RWPE2 (cell line): ENCODE results near the gene TBC1D9B.

Experiments
- ATAC-seq: fragments of 200-7000 bp; cut with Tn5 transposase; 3 replicates; pipeline ENCODE4 v1.9.1; 2021; ENCODE audit warnings: low read depth
- DNase-seq: peaks from one replicate; pipeline ENCODE4 v3.0.0-alpha.2; 2020; ENCODE audit warnings: low spot score
- H3K27ac ChIP-seq: fragments of 450-650 bp; 2 replicates; pipeline ENCODE4 v1.5.1; 2017; ENCODE audit warnings: mild to moderate bottlenecking; ENCODE audit not compliant: poor library complexity, severe bottlenecking
- H3K27me3 ChIP-seq: fragments of 250-450 bp; sonication (Bioruptor Pico); 2 replicates; pipeline ENCODE4 v1.5.1; 2021; ENCODE audit warnings: mild to moderate bottlenecking, moderate library complexity; ENCODE audit not compliant: insufficient read depth, poor library complexity, severe bottlenecking
- H3K36me3 ChIP-seq: fragments of 250-450 bp; sonication (Bioruptor Pico); 2 replicates; pipeline ENCODE4 v1.5.1; 2020; ENCODE audit warnings: low read depth, mild to moderate bottlenecking, moderate library complexity
- H3K4me1 ChIP-seq: fragments of 250-450 bp; sonication (Bioruptor Pico); 2 replicates; pipeline ENCODE4 v1.5.1; 2021; ENCODE audit warnings: mild to moderate bottlenecking, moderate library complexity; ENCODE audit not compliant: insufficient read depth, poor library complexity, severe bottlenecking
- H3K4me3 ChIP-seq: fragments of 250-450 bp; sonication (Bioruptor Pico); 2 replicates; pipeline ENCODE4 v1.5.1; 2021; ENCODE audit warnings: mild to moderate bottlenecking, moderate library complexity; ENCODE audit not compliant: severe bottlenecking
- H3K9me3 ChIP-seq: fragments of 250-450 bp; sonication (Bioruptor Pico); 2 replicates; pipeline ENCODE4 v1.5.1; 2021; ENCODE audit warnings: mild to moderate bottlenecking, moderate library complexity; ENCODE audit not compliant: severe bottlenecking
- TF ChIP-seq, protein P1 (sequence below): fragments of 450-650 bp; IDR thresholded peaks from one replicate; pipeline ENCODE4 v1.5.1; 2017; ENCODE audit warnings: mild to moderate bottlenecking, moderate library complexity; ENCODE audit not compliant: poor library complexity, severe bottlenecking

Gene TBC1D9B

DNA sequence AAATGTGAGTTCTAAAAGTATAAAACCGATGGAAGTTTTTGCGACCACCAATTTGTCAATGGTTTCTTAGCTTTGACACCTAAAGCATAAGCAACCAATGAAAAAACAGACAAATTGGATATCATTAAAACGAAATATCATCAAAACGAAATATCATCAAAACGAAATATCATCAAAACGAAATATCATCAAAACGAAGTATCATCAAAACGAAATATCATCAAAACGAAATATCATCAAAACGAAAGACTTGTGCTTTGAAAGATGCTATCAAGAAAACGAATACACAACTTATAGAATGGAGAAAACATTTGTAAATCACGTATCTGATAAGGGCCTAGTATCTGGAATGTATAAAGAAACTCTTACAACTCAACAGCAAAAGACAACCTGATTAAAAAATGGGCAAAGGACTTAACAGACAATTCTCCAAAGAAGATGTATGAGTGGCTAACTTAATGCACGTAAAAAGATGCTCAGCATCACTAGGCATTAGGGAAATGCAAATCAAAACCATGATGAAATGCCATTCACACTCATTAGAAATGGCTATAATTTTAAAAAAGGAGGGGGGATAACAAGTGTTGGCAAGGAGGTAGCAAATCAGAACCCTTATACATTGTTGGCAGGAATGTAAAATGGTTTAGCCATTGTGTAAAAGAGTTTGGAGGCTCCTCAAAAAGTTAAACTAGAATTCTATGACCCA is 29.4 kb upstream of the TBC1D9B start:
- TF ChIP-seq, protein P1, sequence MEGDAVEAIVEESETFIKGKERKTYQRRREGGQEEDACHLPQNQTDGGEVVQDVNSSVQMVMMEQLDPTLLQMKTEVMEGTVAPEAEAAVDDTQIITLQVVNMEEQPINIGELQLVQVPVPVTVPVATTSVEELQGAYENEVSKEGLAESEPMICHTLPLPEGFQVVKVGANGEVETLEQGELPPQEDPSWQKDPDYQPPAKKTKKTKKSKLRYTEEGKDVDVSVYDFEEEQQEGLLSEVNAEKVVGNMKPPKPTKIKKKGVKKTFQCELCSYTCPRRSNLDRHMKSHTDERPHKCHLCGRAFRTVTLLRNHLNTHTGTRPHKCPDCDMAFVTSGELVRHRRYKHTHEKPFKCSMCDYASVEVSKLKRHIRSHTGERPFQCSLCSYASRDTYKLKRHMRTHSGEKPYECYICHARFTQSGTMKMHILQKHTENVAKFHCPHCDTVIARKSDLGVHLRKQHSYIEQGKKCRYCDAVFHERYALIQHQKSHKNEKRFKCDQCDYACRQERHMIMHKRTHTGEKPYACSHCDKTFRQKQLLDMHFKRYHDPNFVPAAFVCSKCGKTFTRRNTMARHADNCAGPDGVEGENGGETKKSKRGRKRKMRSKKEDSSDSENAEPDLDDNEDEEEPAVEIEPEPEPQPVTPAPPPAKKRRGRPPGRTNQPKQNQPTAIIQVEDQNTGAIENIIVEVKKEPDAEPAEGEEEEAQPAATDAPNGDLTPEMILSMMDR, result no peak
- Histone ChIP-seq H3K9me3 (no peaks in the 10 kb centered on the region), H3K4me1 (no peaks in the 10 kb centered on the region), H3K27ac (no peak overlapping the region), H3K4me3 (no peak overlapping the region), H3K27me3 (peaks cover 4% of the 10 kb centered on the region), H3K36me3 (no peaks in the 10 kb centered on the region)
- DNase-seq (no peak), ATAC-seq (no peak)

DNA sequence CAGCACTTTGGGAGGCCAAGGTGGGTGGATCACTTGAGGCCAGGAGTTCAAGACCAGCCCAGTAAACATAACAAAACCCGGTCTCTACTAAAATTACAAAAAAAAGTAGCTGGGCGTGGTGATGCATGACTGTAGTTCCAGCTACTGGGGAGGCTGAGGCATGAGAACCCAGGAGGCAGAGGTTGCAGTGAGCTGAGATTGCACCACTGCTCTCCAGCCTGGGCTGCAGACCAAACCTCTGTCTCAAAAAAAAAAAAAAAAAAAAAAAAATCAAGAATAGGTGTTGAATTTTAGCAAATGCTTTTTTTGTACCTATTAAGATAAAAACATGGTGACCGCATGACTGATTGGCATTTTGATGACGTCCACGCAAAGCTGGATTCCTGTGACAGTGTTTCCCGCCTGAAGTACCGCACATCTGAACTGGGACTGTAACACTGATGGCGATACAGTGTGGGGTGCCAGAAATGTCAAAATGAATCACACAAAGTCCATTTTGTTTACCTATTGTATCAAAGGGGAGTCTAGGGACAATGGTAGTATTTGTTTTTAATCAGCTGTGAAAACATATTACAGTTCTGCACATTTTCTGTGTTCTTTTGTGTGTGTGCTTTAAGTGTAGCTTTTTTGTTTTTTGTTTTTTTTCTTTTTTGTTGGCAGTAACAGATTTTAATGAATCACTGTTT is 23.2 kb upstream of the TBC1D9B start:
- Histone ChIP-seq H3K9me3 (no peaks in the 10 kb centered on the region), H3K36me3 (no peaks in the 10 kb centered on the region), H3K4me1 (no peaks in the 10 kb centered on the region), H3K4me3 (no peak overlapping the region), H3K27ac (no peak overlapping the region), H3K27me3 (no peaks in the 10 kb centered on the region)
- TF ChIP-seq, protein P1, result no peak
- no peak for DNase-seq
- no peak for ATAC-seq

DNA sequence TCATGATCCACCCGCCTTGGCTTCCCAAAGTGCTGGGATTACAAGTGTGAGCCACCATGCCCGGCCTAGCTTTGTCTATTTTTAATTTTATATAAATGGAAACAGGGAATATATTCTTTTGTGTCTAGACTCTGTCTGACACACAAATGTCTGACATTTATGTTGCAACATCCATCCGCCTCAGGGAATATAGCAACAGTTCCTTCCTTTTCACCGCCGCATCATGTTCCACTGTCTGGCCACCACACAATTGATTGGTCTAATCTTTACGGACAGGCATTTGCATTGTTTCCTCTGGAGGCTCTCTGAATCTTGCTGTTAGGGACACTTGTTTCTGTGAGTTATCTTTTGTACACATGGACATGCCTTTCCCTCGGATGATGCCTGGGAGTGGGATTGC is 20.1 kb upstream of the TBC1D9B start:
- Histone ChIP-seq H3K4me3 (no peak overlapping the region), H3K4me1 (no peaks in the 10 kb centered on the region), H3K27ac (no peak overlapping the region), H3K27me3 (no peaks in the 10 kb centered on the region), H3K36me3 (no peaks in the 10 kb centered on the region), H3K9me3 (no peaks in the 10 kb centered on the region)
- no peak for DNase-seq
- no peak for ATAC-seq
- TF ChIP-seq, protein P1, result no peak

DNA sequence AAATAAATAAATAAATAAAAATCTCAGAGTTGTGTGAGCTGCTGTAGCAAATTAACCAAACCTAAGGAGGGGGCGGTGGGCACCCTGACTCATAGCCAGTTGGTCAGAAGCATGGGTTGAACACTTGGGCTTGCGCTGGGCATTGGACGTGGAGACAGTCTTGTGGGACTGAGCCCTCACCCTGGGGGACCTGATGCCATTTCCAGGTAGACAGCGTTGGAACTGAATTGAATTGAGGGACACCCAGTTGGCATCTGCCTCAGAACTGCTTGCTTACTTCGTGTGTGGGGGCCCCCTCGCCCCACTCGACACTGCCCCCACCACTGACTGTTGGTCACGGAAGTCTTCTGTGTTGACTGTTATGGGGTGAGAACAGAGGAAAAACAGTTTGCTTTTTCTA is 19.0 kb upstream of the TBC1D9B start:
- ATAC-seq, result no peak

More for the DNA sequence above, 19.0 kb upstream of the TBC1D9B start:
- no peaks in the 10 kb centered on the region for H3K4me1 ChIP-seq
- no peaks in the 10 kb centered on the region for H3K36me3 ChIP-seq
- H3K27ac ChIP-seq, result no peak overlapping the region
- no peaks in the 10 kb centered on the region for H3K27me3 ChIP-seq
- TF ChIP-seq, protein P1, result no peak
- no peak overlapping the region for H3K4me3 ChIP-seq
- no peaks in the 10 kb centered on the region for H3K9me3 ChIP-seq
- no peak for DNase-seq
